ENCODE data around the gene PDE10A. TPM values are rescaled to one million over a fixed set of nuclear protein-coding genes. Genes with fewer than 3 reads are reported as not detected.

The PDE10A gene
- total and polyA plus RNA-seq, 4 donors = 1.0 to 6.2 (median 3.0) TPM

GRCh38 chr6:165692106-165692653 is 29.1 kb upstream of the PDE10A start:
- H3K9me3 ChIP-seq (ENCODE audit: control insufficient read depth in 4 of 4, insufficient read depth in 3 of 4, low read length in 3 of 4) = peaks cover 0 to 5% (median 0%) of the 10 kb centered on the region in 4 donors
- H3K27me3 ChIP-seq (ENCODE audit: control insufficient read depth in 3 of 3, insufficient read depth in 3 of 3, low read length in 2 of 3) = no peaks in the 10 kb centered on the region
- H3K27ac ChIP-seq (ENCODE audit: low read depth in 1 of 2, low read length in 1 of 2) = no peak overlapping the region
- H3K4me1 ChIP-seq (ENCODE audit: control insufficient read depth in 5 of 5, insufficient read depth in 5 of 5, low read length in 5 of 5) = peaks cover 0 to 12% (median 0%) of the 10 kb centered on the region in 5 donors
- H3K4me3 ChIP-seq = no peak overlapping the region
- H3K9ac ChIP-seq (ENCODE audit: insufficient read depth in 1 of 2, low read length in 2 of 2) = no peak overlapping the region
- no peak for ATAC-seq (ENCODE audit: insufficient read depth, low FRiP score)
- DNase-seq = no peak
- WGBS, 2 donors = 77 to 91% methylated on average over 11 of the region's 11 CpGs
- TF ChIP-seq CTCF (IDR thresholded peaks at IDR 0.05; ENCODE audit: control extremely low read depth, extremely low read depth) = no peak
- H3K36me3 ChIP-seq (ENCODE audit: control insufficient read depth in 4 of 4, insufficient read depth in 4 of 4, low read length in 4 of 4) = no peaks in the 10 kb centered on the region

- H3K27me3 ChIP-seq (ENCODE audit: control insufficient read depth in 3 of 3, insufficient read depth in 3 of 3, low read length in 2 of 3) = no peaks in the 10 kb centered on the region
- H3K9me3 ChIP-seq (ENCODE audit: control insufficient read depth in 4 of 4, insufficient read depth in 3 of 4, low read length in 3 of 4) = peaks cover 0 to 5% (median 0%) of the 10 kb centered on the region in 4 donors
- peaks cover 0 to 2% (median 0%) of the 10 kb centered on the region in 5 donors for H3K4me1 ChIP-seq (ENCODE audit: control insufficient read depth in 5 of 5, insufficient read depth in 5 of 5, low read length in 5 of 5)
- DNase-seq = no peak
- H3K36me3 ChIP-seq (ENCODE audit: control insufficient read depth in 4 of 4, insufficient read depth in 4 of 4, low read length in 4 of 4) = no peaks in the 10 kb centered on the region
- H3K4me3 ChIP-seq = no peak overlapping the region
- TF ChIP-seq CTCF (IDR thresholded peaks at IDR 0.05; ENCODE audit: control extremely low read depth, extremely low read depth) = no peak
- WGBS, 2 donors = 88% methylated on average over 7 of the region's 7 CpGs
- ATAC-seq (ENCODE audit: insufficient read depth, low FRiP score) = no peak
- no peak overlapping the region for H3K27ac ChIP-seq (ENCODE audit: low read depth in 1 of 2, low read length in 1 of 2)
- no peak overlapping the region for H3K9ac ChIP-seq (ENCODE audit: insufficient read depth in 1 of 2, low read length in 2 of 2)
Measured at GRCh38 chr6:165689699-165690098, 26.7 kb upstream of the PDE10A start.

- Histone ChIP-seq H3K27me3 (ENCODE audit: control insufficient read depth in 3 of 3, insufficient read depth in 3 of 3, low read length in 2 of 3) (no peaks in the 10 kb centered on the region), H3K9ac (ENCODE audit: insufficient read depth in 1 of 2, low read length in 2 of 2) (no peak overlapping the region), H3K4me1 (ENCODE audit: control insufficient read depth in 5 of 5, insufficient read depth in 5 of 5, low read length in 5 of 5) (no peaks in the 10 kb centered on the region), H3K27ac (ENCODE audit: low read depth in 1 of 2, low read length in 1 of 2) (no peak overlapping the region), H3K9me3 (ENCODE audit: control insufficient read depth in 4 of 4, insufficient read depth in 3 of 4, low read length in 3 of 4) (peaks cover 0 to 3% (median 0%) of the 10 kb centered on the region in 4 donors), H3K4me3 (no peak overlapping the region), H3K36me3 (ENCODE audit: control insufficient read depth in 4 of 4, insufficient read depth in 4 of 4, low read length in 4 of 4) (no peaks in the 10 kb centered on the region)
- no peak for TF ChIP-seq CTCF (IDR thresholded peaks at IDR 0.05; ENCODE audit: control extremely low read depth, extremely low read depth)
- 89 to 90% methylated on average over 27 of the region's 27 CpGs for WGBS, 2 donors
- ATAC-seq (ENCODE audit: insufficient read depth, low FRiP score) (no peak), DNase-seq (no peak)
Measured at GRCh38 chr6:165686596-165687365, 23.7 kb upstream of the PDE10A start.
